Mesenchymal stem cell (in vitro differentiated cells and primary cell): ENCODE data around the gene PREB.
A peak's percentile ranks its signal among the peaks of the same experiment; 100 is the strongest.

Source experiments
- DNase-seq: peaks from one replicate; pipeline ENCODE4 v3.0.0-alpha.2; 2013
- H2AFZ ChIP-seq: one replicate; pipeline ENCODE4 v1.6.1; 2013; ENCODE audit warnings: low read depth, mild to moderate bottlenecking, control low read depth, inconsistent platforms, low read length, moderate library complexity
- H2AK5ac ChIP-seq: 2 replicates; pipeline ENCODE4 v1.6.1; 2013; ENCODE audit warnings: low read length, moderate library complexity, mild to moderate bottlenecking, inconsistent platforms; ENCODE audit not compliant: severe bottlenecking
- H2BK120ac ChIP-seq: one replicate; pipeline ENCODE4 v1.6.1; 2013; ENCODE audit warnings: low read depth, mild to moderate bottlenecking, inconsistent platforms, low read length, moderate library complexity
- H2BK12ac ChIP-seq, 2 experiments: one replicate each; pipeline ENCODE4 v1.6.1; 2013; ENCODE audit warnings: inconsistent platforms in 2 of 2, low read length in 2 of 2, mild to moderate bottlenecking in 2 of 2, moderate library complexity in 2 of 2, control low read depth in 1 of 2
- H2BK15ac ChIP-seq: one replicate; pipeline ENCODE4 v1.6.1; 2013; ENCODE audit warnings: mild to moderate bottlenecking, low read depth, inconsistent platforms; ENCODE audit not compliant: poor library complexity, severe bottlenecking
- H2BK5ac ChIP-seq: 2 replicates; pipeline ENCODE4 v1.6.1; 2013; ENCODE audit warnings: low read depth, mild to moderate bottlenecking, low read length, control low read depth, inconsistent platforms; ENCODE audit not compliant: poor library complexity, severe bottlenecking
- H3K14ac ChIP-seq, 2 experiments: one replicate each; pipeline ENCODE4 v1.6.1; 2013; ENCODE audit warnings: inconsistent platforms in 2 of 2, low read length in 2 of 2, control low read depth in 1 of 2, mild to moderate bottlenecking in 1 of 2, moderate library complexity in 1 of 2
- H3K18ac ChIP-seq, 2 experiments: one replicate each; pipeline ENCODE4 v1.6.1; 2013; ENCODE audit warnings: inconsistent platforms in 2 of 2, low read length in 2 of 2, control low read depth in 1 of 2, low read depth in 1 of 2, mild to moderate bottlenecking in 1 of 2
- H3K23ac ChIP-seq, 2 experiments: one replicate each; pipeline ENCODE4 v1.6.1; 2013; ENCODE audit warnings: inconsistent platforms in 2 of 2, low read length in 2 of 2, mild to moderate bottlenecking in 2 of 2, moderate library complexity in 2 of 2, control low read depth in 1 of 2
- H3K27ac ChIP-seq: 2 replicates; pipeline ENCODE4 v1.5.1; 2013; ENCODE audit warnings: mild to moderate bottlenecking, moderate library complexity, low read length, control low read depth, inconsistent platforms; ENCODE audit not compliant: poor library complexity, severe bottlenecking
- H3K27me3 ChIP-seq, 2 experiments: 2 replicates each; pipeline versions ENCODE4 v1.6.1 to v1.7.0; 2013; ENCODE audit warnings: low read length in 2 of 2, mild to moderate bottlenecking in 2 of 2, moderate library complexity in 2 of 2, control low read depth in 1 of 2, inconsistent platforms in 1 of 2; ENCODE audit not compliant: control insufficient read depth in 1 of 2, insufficient read depth in 1 of 2
- H3K36me3 ChIP-seq, 2 experiments: 2 replicates each; pipeline versions ENCODE4 v1.6.1 to v1.7.0; 2013; ENCODE audit warnings: low read length in 2 of 2, control low read depth in 1 of 2, inconsistent platforms in 1 of 2, low read depth in 1 of 2, mild to moderate bottlenecking in 1 of 2; ENCODE audit not compliant: insufficient read depth in 2 of 2, control insufficient read depth in 1 of 2
- H3K4ac ChIP-seq, 2 experiments: one replicate each; pipeline ENCODE4 v1.6.1; 2013; ENCODE audit warnings: inconsistent platforms in 2 of 2, low read length in 2 of 2, mild to moderate bottlenecking in 2 of 2, moderate library complexity in 2 of 2, control low read depth in 1 of 2, low read depth in 1 of 2
- H3K4me1 ChIP-seq: 2 replicates; pipeline ENCODE4 v1.6.1; 2013; ENCODE audit warnings: low read depth, low read length, control low read depth; ENCODE audit not compliant: control insufficient read depth, insufficient read depth
- H3K4me2 ChIP-seq: 2 replicates; pipeline ENCODE4 v1.6.1; 2013; ENCODE audit warnings: low read length, mild to moderate bottlenecking, inconsistent platforms; ENCODE audit not compliant: poor library complexity, severe bottlenecking
- H3K4me3 ChIP-seq, 2 experiments: 2 replicates each; pipeline versions ENCODE4 v1.5.1 to v1.7.0; 2013; ENCODE audit warnings: low read length in 2 of 2, mild to moderate bottlenecking in 2 of 2, control low read depth in 1 of 2, low read depth in 1 of 2; ENCODE audit not compliant: insufficient read depth in 1 of 2
- H3K79me1 ChIP-seq: replicated peaks from 2 replicates; pipeline ENCODE4 v1.6.1; 2013; ENCODE audit warnings: mild to moderate bottlenecking, control low read depth, low read length, inconsistent platforms; ENCODE audit not compliant: poor library complexity, severe bottlenecking
- H3K9ac ChIP-seq: 2 replicates; pipeline ENCODE4 v1.7.0; 2013; ENCODE audit warnings: mild to moderate bottlenecking, low read length, moderate library complexity
- H3K9me3 ChIP-seq: 2 replicates; pipeline ENCODE4 v1.7.0; 2013; ENCODE audit warnings: mild to moderate bottlenecking, low read length; ENCODE audit not compliant: control insufficient read depth
- H4K8ac ChIP-seq: one replicate; pipeline ENCODE4 v1.6.1; 2013; ENCODE audit warnings: inconsistent platforms, mild to moderate bottlenecking, low read length, moderate library complexity
- H4K91ac ChIP-seq: one replicate; pipeline ENCODE4 v1.6.1; 2013; ENCODE audit warnings: mild to moderate bottlenecking, low read length, inconsistent platforms
- WGBS: methylation state at CpG from one replicate; pipeline ENCODE4 v1.1.7; 2013; ENCODE audit warnings: mixed read lengths; 5-methylcytosine and 5-hydroxymethylcytosine counted together

Gene PREB

GRCh38 chr2:27083410-27084296 lies 50.8 kb downstream of the PREB start:
- no peak overlapping the region for H3K9ac ChIP-seq
- no peak overlapping the region for H4K91ac ChIP-seq
- no peak overlapping the region for H2AFZ ChIP-seq
- H3K79me1 ChIP-seq = no peaks in the 10 kb centered on the region
- H3K27me3 ChIP-seq = peaks cover 0 to 3% of the 10 kb centered on the region in 2 experiments
- no peak overlapping the region for H3K27ac ChIP-seq
- no peak overlapping the region for H2AK5ac ChIP-seq
- H4K8ac ChIP-seq = no peak overlapping the region
- H3K4me2 ChIP-seq = no peak overlapping the region
- H2BK12ac ChIP-seq = no peak overlapping the region
- no peak overlapping the region for H3K4me3 ChIP-seq
- H2BK5ac ChIP-seq = no peak overlapping the region
- WGBS = 89% methylated on average over 20 of the region's 20 CpGs
- no peak overlapping the region for H3K4ac ChIP-seq
- no peak overlapping the region for H2BK120ac ChIP-seq
- H3K9me3 ChIP-seq = no peaks in the 10 kb centered on the region
- no peak overlapping the region for H2BK15ac ChIP-seq
- no peak overlapping the region for H3K23ac ChIP-seq
- H3K18ac ChIP-seq = no peak overlapping the region
- peaks cover 26% of the 10 kb centered on the region for H3K4me1 ChIP-seq
- no peak for DNase-seq
- peaks cover 11 to 14% of the 10 kb centered on the region in 2 experiments for H3K36me3 ChIP-seq
- H3K14ac ChIP-seq = peak overlapping the region in 1 of 2 experiments; percentile 37

DNA sequence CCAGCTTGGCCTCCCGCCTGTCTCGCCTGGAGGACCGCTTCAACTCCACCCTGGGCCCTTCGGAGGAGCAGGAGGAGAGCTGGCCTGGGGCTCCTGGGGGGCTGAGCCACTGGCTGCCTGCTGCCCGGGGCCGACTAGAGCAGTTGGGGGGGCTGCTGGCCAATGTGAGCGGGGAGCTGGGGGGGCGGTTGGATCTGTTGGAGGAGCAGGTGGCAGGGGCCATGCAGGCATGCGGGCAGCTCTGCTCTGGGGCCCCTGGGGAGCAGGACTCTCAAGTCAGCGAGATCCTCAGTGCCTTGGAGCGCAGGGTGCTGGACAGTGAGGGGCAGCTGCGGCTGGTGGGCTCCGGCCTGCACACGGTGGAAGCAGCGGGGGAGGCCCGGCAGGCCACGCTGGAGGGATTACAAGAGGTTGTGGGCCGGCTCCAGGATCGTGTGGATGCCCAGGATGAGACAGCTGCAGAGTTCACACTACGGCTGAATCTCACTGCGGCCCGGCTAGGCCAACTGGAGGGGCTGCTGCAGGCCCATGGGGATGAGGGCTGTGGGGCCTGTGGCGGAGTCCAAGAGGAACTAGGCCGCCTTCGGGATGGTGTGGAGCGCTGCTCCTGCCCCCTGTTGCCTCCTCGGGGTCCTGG lies 51.5 kb downstream of the PREB start:
- H3K4me1 ChIP-seq = peaks cover 30% of the 10 kb centered on the region
- no peaks in the 10 kb centered on the region for H3K79me1 ChIP-seq
- H3K18ac ChIP-seq = no peak overlapping the region
- no peak overlapping the region for H2BK120ac ChIP-seq
- H4K8ac ChIP-seq = no peak overlapping the region
- no peak overlapping the region for H4K91ac ChIP-seq
- H3K9ac ChIP-seq = no peak overlapping the region
- H3K9me3 ChIP-seq = no peaks in the 10 kb centered on the region
- no peak overlapping the region for H2AFZ ChIP-seq
- H3K27me3 ChIP-seq = no peaks in the 10 kb centered on the region
- no peak overlapping the region for H3K4me2 ChIP-seq
- no peak overlapping the region for H3K27ac ChIP-seq
- peaks cover 11 to 14% of the 10 kb centered on the region in 2 experiments for H3K36me3 ChIP-seq
- H2BK5ac ChIP-seq = no peak overlapping the region
- WGBS = 96% methylated on average over 27 of the region's 27 CpGs
- H2BK12ac ChIP-seq = no peak overlapping the region
- H3K23ac ChIP-seq = no peak overlapping the region
- H3K14ac ChIP-seq = no peak overlapping the region
- no peak overlapping the region for H3K4ac ChIP-seq
- no peak overlapping the region for H2BK15ac ChIP-seq
- no peak overlapping the region for H3K4me3 ChIP-seq
- no peak for DNase-seq
- H2AK5ac ChIP-seq = no peak overlapping the region

DNA sequence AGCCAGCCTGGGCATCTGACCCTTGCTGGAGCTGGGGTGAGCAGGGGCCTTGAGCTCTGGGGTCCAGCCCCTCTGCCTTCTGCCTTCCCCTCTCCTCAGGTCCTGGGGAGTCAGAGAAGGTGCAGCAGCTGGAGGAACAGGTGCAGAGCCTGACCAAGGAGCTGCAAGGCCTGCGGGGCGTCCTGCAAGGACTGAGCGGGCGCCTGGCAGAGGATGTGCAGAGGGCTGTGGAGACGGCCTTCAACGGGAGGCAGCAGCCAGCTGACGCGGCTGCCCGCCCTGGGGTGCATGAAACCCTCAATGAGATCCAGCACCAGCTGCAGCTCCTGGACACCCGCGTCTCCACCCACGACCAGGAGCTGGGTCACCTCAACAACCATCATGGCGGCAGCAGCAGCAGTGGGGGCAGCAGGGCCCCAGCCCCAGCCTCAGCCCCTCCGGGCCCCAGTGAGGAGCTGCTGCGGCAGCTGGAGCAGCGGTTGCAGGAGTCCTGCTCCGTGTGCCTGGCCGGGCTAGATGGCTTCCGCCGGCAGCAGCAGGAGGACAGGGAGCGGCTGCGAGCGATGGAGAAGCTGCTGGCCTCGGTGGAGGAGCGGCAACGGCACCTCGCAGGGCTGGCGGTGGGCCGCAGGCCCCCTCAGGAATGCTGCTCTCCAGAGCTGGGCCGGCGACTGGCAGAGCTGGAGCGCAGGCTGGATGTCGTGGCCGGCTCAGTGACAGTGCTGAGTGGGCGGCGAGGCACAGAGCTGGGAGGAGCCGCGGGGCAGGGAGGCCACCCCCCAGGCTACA lies 52.3 kb downstream of the PREB start:
- H3K27me3 ChIP-seq = no peaks in the 10 kb centered on the region
- H3K4me3 ChIP-seq = no peak overlapping the region
- no peak overlapping the region for H3K9ac ChIP-seq
- H3K36me3 ChIP-seq = peaks cover 11 to 14% of the 10 kb centered on the region in 2 experiments
- H2AFZ ChIP-seq = no peak overlapping the region
- no peaks in the 10 kb centered on the region for H3K9me3 ChIP-seq
- H3K18ac ChIP-seq = no peak overlapping the region
- no peak overlapping the region for H2AK5ac ChIP-seq
- no peak overlapping the region for H3K4ac ChIP-seq
- WGBS = 95% methylated on average over 38 of the region's 38 CpGs
- H2BK120ac ChIP-seq = no peak overlapping the region
- H2BK5ac ChIP-seq = no peak overlapping the region
- no peaks in the 10 kb centered on the region for H3K79me1 ChIP-seq
- H2BK12ac ChIP-seq = peak overlapping the region in 1 of 2 experiments; percentile 24
- H4K8ac ChIP-seq = no peak overlapping the region
- DNase-seq = no peak
- H2BK15ac ChIP-seq = no peak overlapping the region
- H3K23ac ChIP-seq = no peak overlapping the region
- H3K4me1 ChIP-seq = peaks cover 29% of the 10 kb centered on the region
- peak overlapping the region; percentile 18 for H4K91ac ChIP-seq
- no peak overlapping the region for H3K27ac ChIP-seq
- H3K4me2 ChIP-seq = no peak overlapping the region
- no peak overlapping the region for H3K14ac ChIP-seq
